Left forelimb (tissue), 1 donor: ENCODE measurements around the gene IL17B.

Experiments used
- DNase-seq: peaks from one replicate; pipeline ENCODE4 v3.0.0-alpha.2; 2018; ENCODE audit warnings: low spot score

IL17B gene

DNA sequence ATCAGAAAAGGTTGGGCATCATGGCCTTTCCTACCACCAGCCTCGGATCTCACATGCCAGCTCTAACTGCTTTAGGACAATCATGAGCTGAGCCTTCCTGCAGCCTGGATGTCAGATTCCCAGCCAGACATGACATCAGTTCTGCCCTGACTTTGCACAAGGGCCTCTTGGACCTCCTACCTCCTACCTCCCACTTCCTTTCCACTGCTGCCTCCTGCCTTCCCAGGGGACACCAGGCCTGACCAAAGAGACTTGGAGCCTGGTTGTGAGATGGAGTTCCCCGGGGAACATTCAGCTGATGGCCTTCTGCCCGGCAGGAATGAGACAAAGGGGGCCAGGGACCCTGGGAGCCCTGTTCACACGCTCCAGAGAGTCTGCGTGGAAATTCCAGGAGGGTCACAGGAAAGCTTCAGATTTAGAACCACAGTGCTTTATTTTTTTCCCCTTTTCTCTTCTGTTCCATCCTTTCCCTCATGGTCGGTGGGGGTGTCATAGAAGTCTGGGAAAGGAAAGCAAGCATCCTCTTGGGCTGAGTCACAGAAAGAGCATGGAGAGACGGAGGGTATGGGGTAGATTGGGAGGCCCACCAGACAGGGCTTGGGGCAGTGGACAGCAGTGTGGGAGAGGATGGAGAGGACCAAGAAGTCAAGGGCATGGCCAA, 35.4 kb upstream of the IL17B start:
- DNase-seq, result no peak

DNA sequence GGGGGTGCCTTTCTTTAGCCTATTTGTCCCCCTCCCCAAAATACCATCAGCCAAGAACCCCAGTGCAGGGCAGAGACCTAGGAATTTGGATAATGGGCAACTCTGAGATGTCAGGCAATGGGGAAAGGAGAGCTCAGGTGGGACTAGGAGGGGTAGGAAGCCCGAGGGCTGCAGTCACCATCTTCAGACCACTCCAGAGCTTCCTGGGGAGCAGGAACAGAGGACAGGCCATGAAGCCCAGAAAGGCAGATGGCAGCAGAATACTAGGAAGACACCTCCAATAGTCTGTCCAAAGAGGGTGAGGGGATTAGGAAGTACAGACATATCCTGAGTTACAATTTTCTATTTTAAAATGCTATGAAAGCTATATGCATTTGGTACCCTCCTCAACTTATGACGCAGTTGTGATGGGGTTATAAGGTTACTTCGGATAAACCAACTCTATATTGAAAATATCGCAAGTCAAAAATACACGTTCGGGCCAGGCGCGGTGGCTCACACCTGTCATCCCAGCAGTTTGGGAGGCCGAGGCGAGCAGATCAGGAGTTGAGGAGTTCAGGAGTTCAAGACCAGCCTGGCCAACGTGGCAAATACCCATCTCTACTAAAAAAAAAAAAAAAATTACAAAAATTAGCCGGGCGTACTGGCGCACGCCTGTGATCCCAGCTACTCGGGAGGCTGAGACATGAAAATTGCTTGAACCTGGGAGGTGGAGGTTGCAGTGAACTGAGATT, 34.6 kb upstream of the IL17B start:
- no peak for DNase-seq

DNA sequence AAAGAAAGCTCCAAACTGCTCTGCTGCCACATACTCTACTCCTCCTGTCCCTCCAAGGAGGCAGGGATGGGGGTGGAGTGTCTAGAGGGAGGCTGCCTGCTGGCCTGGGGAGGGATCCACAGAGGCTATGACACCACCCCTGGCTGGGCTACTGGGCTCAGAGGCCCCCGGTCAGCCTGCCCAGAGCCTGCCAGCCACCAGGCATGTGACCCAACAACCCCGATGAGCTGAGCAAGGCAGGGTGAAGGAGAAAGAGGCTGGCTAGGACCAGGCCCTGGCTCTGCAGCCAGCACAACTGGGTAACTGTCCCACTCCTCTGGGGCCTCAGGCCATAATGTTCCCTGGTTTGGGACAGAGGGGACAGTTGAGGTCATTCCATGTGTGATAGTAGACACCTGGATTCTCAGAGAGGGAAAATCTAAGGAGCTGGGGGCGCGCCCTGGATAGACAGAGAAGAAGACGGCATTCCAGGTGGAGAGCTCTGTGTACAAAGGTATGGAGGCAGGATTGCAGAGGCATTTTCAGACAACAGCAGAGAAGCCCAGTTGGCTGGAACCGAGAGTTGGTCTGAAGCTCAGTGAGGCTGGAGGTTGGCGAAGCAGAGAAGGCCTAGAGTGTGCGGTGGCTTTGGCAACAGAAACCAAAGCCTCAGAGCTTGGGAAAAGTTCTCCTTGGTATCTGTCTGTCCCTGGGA, 33.8 kb upstream of the IL17B start:
- DNase-seq, result no peak

DNA sequence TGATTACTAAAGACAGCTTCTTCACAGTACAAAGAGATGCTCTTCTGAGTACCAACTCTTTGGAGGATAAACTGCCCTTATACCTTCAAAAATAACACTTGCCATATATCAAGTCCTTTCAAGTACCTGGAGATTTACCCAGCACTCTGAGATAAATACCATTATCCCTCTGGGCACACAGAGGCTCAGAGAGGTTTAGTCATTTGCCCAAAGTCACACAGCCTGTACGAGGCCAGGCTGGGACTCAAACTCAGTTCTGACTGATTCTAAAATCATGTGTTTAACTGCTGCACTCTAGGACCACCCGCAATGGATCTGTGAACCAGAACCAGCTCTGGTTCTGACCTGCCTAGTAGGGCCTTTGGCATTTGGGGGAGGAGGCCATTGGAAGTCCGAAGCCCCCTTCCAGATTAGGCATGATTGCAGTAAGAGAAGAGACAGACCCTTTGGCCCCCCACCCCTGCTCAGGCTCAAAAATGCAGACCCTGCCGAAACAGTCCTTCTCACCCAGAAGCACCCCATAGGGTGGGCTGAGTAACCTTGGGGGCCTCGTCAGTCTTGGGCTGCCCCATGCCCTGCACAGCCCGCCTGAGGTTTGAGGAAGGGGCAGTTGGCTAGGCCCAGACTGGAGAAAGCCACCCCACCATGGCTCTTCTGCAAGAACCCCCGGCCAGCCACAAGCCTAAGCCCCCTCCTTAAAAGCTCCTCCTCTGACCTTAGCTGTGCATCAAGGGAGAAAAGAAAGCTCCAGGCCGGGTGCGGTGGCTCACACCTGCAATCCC, 32.8 kb upstream of the IL17B start:
- no peak for DNase-seq

DNA sequence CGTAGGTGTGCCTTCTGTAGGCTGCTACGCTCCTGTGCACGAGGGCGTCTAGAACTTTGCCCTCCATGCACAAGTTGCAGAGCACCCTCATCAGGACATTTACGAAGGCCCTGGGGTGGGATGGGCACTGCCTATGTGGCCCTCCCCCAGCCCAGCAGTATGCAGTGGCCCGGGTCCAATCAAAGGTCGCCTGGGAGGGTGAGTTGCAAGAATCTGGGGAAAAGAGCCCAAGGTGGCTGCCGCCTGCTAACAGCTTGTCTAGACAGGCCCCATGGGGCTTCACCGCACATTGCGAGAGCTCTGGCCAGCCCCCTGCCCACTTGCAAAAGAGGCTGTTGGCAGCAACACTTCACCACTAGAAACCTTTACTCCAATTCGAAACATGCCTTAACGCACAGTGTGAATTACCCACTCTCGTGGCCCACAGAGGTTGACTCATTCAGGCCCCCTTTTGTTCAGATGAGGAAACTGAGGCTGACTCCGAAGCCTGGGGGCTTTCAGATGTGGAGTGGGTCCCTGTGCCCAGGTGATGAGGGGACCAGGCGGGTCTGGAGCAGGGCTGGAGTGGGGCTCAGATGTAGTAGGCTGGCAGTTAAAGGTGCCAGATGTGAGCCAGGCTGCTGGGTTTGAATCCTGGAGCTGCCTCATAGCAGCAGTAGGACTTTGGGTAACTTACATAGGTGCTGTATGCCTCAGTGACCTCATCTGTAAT, 31.8 kb upstream of the IL17B start:
- no peak for DNase-seq

DNA sequence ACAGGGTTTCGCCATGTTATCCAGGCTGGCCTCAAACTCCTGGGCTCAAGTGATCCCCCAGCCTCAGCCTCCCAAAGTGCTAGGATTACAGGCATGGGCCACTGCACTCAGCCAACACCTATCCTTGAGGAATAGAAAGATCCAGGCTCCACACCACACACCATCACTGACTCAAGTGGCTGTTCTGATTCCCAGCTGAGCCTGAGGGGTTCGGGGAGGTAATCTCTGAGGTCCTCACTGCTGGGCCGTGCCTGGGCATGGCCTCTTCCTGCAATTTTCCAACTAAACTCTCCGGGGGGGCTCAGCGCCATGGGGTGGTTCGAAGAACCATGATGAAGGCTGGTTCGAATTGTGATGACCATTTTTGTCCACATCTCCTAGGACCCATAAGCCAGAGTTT, 31.0 kb upstream of the IL17B start:
- DNase-seq, result no peak

DNA sequence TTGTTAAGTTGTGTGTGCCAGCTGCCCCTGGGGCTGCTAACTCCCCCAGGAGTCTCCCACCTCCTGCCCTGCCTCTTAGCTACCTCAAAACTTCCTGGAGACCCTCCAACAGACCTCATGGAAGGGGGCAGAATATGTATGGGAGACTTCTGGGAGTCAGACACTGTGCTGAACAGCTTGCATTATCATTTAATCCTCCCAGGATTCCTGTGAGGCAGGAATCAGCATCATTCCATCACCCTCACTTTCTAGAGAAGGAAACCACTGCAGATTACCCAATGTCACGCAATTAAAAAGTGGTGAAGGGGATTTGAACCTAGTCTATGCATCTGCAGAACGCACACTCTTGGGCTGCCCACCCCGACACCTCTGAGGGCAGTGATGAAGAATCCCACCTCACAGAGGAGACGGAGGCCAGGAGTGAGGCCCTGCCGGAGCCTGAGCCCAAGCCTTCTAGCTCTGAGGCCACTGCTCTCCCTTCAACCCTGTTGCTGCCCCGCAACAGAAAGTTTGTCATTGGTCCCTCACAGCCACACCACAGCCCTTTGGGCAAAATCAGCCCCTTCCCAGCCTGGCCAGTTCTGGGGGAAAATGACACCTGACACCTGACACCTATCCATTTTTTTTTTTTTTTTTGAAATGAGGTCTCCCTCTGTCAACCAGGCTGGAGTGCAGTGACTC, 30.3 kb upstream of the IL17B start:
- no peak for DNase-seq

DNA sequence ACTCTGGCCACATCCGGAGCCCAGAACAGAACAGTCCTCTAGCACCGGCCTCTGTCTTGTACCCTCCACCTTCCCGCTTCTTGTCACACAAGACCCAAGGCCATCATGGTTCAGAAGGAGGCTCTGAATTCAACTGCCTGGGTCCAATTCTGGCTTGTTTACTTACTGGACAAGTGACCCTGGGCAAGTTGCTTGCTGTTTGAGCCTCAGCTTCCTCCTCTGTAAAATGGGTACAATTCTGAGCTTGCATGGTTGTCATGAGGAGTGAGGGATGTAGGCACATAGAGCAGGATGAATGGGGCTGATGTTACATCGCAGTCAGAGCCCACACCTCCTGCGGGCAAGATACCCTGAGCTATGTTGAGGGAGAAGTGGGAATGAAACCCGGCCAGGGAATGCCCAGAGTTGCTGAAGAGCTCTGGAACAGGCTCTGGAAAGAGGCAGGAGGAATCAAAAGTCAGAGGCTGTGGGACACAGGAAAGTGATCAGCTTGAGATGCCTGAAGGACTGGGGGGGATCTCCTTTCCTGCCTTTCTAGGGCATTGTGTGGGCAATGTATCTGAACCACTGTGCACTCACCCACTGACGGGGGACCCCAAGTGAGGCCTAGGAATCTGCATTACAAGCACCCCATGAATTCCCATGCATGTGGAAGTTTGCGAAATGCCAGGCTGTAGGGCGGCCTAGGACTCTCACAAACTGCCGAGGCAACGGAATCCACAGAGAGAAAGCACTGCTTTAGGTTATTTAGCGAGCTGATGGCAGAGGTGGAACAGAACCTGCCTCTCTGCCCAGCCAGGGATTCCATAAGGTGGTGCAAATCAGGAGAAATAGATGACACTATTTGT, 29.4 kb upstream of the IL17B start:
- no peak for DNase-seq

DNA sequence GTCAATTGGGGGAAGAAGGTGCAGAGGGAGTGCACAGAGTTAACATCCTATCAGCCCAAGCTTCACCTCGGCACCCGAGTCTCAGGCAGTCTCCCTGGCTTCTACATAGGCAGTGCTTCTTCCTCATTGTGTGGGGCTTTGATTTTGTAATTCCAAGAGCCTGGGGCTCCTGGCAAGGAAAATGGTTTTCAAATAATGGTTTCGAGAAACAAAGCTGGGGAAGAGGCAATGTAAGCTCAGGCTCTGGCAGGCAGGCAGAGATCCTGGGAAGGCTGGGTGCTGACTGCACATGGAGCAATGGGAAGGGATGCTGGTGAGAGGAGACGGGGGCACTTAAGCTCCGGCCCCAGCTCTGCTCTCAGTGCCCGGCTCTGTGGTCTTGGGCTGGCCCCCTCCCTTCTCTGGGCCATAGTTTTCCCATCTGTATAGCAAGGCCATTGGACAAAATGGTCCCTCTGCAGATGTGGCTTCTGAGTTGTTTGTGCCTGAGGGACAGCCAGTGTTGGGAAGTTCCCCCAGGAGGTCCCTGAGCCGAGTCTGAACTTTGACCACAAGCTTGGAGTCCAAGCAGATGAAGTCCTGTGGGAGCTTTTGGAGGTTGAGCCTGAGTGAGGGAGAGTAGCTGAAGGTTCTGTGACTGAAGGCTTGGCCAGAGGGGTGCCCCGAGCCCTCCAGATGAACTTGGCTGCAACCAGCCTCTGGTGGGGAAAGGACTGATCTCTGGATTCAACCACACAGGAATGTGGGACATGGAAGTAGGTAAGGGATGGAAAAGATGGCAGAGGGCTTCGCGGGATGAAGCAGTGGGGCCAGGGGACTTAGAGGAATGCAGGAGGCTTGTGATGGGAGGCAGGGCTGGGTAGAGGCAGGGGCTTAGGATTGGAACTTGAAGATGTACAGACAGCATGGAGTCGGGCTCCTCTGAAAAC, 28.5 kb upstream of the IL17B start:
- DNase-seq, result no peak

DNA sequence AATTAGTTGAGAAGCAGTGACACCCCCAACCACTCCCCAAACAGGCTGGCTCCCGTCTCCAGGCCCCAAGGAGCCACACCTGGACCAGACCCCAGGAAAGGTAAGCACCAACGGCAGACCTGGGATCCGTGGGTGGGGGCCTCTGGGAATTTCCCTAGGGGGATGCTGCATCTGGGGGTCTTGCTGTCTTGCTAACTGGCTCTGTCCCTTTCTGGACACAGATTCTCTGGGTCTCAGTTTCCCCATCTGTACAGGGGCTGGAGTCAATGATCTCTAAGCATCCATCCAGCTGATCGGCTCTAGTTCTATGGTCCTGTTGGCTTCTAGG, 27.9 kb upstream of the IL17B start:
- DNase-seq, result no peak

DNA sequence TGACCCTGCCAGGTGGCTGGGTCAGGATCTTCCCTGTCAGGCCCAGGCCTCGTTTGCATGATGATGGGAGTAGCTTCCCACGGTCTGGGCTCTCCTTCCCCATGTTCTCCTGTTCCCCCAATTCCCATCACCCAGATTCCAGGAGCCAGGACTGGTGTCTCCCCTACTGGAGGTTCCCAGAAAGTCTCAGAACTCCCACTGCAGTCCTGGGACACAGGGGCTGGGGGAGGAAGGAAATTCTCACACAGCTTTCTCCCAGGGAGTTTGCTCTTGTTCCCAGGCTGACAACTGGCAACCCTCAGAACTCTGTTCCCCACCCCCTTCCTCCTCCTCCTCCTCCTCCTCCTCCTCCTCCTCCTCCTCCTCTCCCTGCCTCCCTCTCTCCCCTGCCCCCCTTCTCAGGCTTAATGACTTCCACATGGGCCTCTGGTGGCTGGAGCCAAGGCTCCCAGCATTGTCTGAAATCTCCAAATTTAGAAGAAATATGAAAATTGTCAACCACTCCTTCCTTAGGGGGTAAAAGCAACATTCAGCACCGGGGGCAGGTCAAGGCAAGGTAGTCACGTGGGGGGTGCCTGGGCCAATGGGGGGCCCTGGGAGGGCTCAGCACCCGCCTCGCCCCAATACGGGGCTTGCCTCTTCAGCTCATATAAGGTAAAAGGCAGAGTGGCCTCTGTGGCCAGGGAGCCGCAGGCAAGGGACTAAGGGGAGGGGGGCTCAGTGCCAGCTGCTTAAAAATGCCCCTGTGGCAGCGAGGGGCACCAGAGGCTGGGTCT, 27.3 kb upstream of the IL17B start:
- peak; percentile 82 for DNase-seq

DNA sequence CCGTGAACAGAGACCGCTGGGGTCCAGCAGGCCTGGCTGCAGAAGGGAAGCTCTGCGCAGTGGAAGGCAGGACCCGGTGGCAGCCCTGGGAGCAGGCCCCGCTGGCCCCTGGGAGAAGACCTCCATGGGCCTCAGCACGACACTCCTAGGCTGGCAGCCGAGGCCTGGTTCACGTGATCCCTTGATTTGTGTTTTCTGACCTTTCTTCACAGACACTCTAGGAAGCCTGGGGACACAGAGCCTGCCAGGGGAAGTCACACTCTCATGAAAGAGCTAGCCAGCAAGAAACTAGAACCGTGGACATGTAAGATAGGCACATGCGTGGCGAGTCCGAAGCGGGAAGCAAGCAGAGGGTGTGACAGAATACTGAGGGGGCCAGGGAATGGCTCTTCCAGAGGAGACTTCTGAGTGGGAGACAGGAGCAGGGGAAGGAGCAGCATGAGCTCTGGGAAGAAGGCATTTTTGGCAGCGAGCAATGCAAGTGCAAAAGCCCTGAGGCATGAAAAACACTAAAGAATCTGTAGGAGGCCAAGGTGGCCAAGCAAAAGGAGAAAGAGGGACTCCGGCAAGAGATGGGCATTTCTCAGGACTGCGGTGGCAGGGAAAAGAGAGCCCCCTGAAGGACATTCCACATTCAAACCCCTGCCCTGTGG, 26.6 kb upstream of the IL17B start:
- DNase-seq, result no peak

DNA sequence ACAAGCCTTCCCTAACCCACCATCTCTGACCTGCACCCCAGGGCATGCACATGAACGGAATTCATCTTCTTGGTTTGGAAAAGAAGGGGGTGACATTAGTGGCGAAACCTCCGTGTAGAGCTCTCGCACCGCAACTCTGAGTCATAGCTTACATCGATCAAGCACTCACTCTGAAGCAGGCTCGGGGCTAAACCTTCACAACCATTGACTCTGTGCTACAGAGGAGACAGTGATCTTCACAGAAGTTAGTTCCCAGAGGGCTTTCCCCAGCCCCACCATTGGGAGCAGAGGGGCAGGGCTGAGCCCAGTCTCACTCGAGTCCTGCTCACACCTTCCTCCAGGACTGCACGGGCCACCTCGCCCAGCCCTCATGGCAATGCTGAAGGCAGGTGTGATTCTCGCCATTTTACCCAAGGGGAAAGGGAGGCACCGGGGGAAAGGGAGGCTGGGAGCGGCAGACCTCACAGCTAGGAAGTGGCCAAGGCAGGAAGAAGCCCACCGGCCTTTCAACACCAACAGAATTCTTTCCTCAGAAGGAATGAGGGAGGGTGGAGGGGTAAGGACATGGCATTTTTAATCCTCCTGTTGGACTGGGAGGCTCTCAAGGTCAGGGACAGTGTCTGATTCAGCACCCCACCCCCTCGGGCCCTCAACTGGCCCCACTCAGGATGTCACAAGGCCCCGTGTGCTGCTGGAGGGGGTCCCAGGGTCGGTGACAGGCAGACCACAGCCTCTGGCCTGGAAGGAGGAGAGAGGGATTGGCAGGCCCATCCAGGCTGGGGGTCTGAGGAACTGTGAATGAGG, 25.9 kb upstream of the IL17B start:
- no peak for DNase-seq

DNA sequence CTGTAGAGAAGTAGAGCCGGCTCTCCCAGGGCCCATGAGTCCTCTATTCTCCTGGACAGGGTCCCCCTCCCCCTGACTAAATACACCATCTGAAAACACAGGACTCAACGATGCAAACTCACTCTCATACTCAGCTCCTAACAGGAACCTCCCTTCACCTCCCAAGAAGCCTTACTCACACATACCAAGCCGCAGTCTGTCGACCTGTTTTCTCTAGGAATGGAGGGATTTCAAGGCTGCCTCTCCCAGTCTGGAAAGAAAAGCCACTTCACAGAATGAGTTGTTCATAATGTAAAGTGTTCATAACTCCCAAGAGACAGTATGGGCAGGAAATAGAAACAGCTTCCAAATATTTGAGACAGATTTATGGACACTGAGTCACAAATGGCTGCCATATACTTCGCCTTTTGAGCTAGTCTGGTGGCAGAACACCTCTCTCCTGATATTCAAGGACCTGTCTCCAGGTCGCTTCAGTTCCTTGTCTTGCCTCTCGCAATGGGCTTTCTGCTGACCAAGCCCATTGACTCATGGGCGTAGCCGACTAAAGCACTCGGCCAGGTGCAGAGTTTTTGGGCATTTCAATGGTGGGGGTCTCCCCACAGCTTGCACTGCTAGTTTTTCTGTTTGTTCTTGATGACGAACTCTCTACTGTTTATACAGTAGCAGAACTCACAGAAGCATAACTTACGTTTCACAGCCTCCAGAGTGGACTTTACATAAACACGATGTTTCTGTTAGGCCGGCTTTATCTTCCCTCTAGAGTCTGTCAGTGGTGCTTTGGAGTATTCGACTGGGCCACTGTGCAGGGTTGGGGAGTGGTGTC, 25.0 kb upstream of the IL17B start:
- DNase-seq, result no peak

DNA sequence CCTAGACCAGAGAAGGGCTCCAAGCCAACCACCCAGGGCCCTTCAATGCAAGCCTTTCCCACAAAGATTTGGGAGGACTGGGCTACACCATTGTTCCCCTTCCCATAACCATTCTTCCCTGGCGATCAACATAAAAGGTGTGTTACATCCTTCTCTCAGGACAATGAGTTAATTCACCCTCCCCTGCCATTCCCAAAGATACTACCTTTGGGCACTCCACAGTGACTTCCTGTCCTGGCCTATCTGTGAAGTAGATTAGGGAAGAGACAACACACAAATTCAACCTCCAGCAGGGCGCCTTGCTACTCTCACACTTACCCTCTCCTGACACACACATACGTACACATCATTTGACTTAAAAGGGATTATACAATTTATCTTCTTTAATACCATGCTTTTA, 23.2 kb upstream of the IL17B start:
- no peak for DNase-seq

DNA sequence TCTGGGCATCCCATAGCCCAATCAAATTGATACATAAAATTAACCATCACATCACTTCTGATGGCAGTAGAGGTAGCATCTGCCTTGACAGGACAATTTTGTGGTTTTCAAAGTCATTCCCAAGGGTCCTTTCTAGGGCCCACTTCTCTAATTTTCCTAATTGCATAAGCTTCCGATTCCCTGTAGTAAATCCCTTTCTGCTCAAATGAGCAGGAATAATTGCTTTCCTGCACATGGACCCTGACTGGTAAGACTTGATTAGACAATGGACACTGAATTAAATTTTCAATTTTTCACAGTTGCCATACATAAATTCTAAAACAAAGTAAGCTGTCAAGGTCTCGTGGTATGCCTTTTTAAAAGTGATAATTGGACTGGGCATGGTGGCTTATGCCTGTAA, 22.0 kb upstream of the IL17B start:
- DNase-seq, result no peak
